Lower leg skin (tissue), 4 donors: ENCODE data around the gene SCMH1. TPM values are rescaled to one million over a fixed set of nuclear protein-coding genes. Genes with fewer than 3 reads are reported as not detected.
A peak's percentile ranks its signal among the peaks of the same experiment; 100 is the strongest.

Source experiments
- DNase-seq, 2 donors: peaks; one replicate each; pipeline ENCODE4 v3.0.0-alpha.2; 2019; ENCODE audit warnings: low spot score in 2 of 2
- H3K4me3 ChIP-seq: fragments of 200-600 bp; sonication (generic); 2 replicates; pipeline ENCODE4 v1.5.1; 2017; ENCODE audit warnings: mild to moderate bottlenecking, low read depth; ENCODE audit not compliant: poor library complexity, severe bottlenecking
- CTCF ChIP-seq, 3 donors: fragments of 450-650 bp; IDR thresholded peaks; one replicate each; pipeline ENCODE4 v1.5.1; 2016; ENCODE audit warnings: antibody characterized with exemption in 3 of 3, mild to moderate bottlenecking in 3 of 3, moderate library complexity in 2 of 3
- POLR2A ChIP-seq, 2 donors: fragments of 450-650 bp; IDR thresholded peaks; one replicate each; pipeline ENCODE4 v1.6.1; 2016 to 2017; ENCODE audit warnings: antibody characterized with exemption in 2 of 2, mild to moderate bottlenecking in 1 of 2, moderate library complexity in 1 of 2
- WGBS, 2 donors: methylation state at CpG; one replicate each; pipeline ENCODE4 v1.1.5; 2018; 5-methylcytosine and 5-hydroxymethylcytosine counted together
- intact Hi-C: fragments of 100-400 bp; cut with DNase I; formaldehyde crosslinking; loops from one replicate; pipeline ENCODE4 v1.15.0; 2023; ENCODE audit warnings: low total_unique reads
- total RNA-seq, 4 donors: library from RNA; depleted of rRNA; stranded (reverse); fragments of >200 nt; gene quantifications; one replicate each; pipeline ENCODE4 v1.1.0, GENCODE V29; 2016

SCMH1 gene
- 10 to 100 TPM in 3 of 4 donors, 1 to 10 TPM in 1; 8.9 to 30.9 (median 21.8) TPM for total RNA-seq

GRCh38 chr1:41241749-41242341 is at the start of gene SCMH1:
TSS of gene SCMH1 (minus strand) at chr1:41242306. CDS start at chr1:41186133, 56,173 bp downstream.
- H3K4me3 ChIP-seq, result peak within 1 kb of the TSS; percentile 93
- intact Hi-C loops, result no loop called here
- DNase-seq, result peak in 1 of 2 donors; percentile 89
- 1% methylated on average over 13 of the region's 85 CpGs; no CpG with 5 or more reads in 1 of the 2 donors for WGBS, 2 donors
- TF ChIP-seq POLR2A (IDR thresholded peaks at IDR 0.05), result no peak
- no peak for TF ChIP-seq CTCF (IDR thresholded peaks at IDR 0.05)

- TF ChIP-seq CTCF (IDR thresholded peaks at IDR 0.05), result no peak
- no peak overlapping the region for H3K4me3 ChIP-seq
- no peak for DNase-seq
- intact Hi-C loops, result no loop called here
- 81 to 92% methylated on average over 5 of the region's 5 CpGs for WGBS, 2 donors
These were observed 49.1 kb upstream of the SCMH1 start for GRCh38 chr1:41291195-41291594.

GRCh38 chr1:41289196-41289595 is 47.1 kb upstream of the SCMH1 start:
- TF ChIP-seq POLR2A (IDR thresholded peaks at IDR 0.05), result no peak
- TF ChIP-seq CTCF (IDR thresholded peaks at IDR 0.05), result no peak
- 97% methylated on average over 5 of the region's 5 CpGs for WGBS, 2 donors
- intact Hi-C loops, result no loop called here
- H3K4me3 ChIP-seq, result no peak overlapping the region
- no peak for DNase-seq

DNA sequence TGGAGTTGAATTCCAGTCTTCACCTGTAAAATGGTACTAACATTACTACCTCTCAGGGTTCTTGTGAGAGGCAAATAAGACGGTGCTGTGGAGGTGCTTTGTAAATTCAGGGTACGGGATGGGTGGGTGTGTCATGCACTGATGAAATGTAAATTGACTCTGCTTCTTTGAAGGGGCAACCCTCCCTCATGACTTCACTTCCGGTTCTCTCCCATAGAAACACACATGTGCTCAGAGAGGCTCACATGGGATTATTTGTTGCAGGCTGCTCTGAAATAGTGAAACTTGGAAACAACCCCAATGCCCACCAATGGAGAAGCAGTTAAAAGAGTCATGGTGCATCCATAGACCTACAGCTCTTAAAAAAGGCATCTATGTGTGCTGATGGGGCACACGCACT is 44.9 kb upstream of the SCMH1 start:
- intact Hi-C loops, result no loop called here
- no peak for DNase-seq
- no peak for TF ChIP-seq POLR2A (IDR thresholded peaks at IDR 0.05)
- no peak for TF ChIP-seq CTCF (IDR thresholded peaks at IDR 0.05)
- H3K4me3 ChIP-seq, result no peak overlapping the region
- 56 to 72% methylated on average over 4 of the region's 4 CpGs for WGBS, 2 donors

- intact Hi-C loops, result no loop called here
- no peak for DNase-seq
- no peak for TF ChIP-seq POLR2A (IDR thresholded peaks at IDR 0.05)
- no peak for TF ChIP-seq CTCF (IDR thresholded peaks at IDR 0.05)
- WGBS, 2 donors, result 69% methylated on average over 3 of the region's 3 CpGs
- H3K4me3 ChIP-seq, result no peak overlapping the region
These were observed 44.4 kb upstream of the SCMH1 start for GRCh38 chr1:41286486-41286885.

- intact Hi-C loops, result no loop called here
- 49 to 60% methylated on average over 4 of the region's 4 CpGs for whole genome bisulfite sequencing, 2 donors
- TF ChIP-seq POLR2A (IDR thresholded peaks at IDR 0.05), result no peak
- TF ChIP-seq CTCF (IDR thresholded peaks at IDR 0.05), result no peak
- no peak overlapping the region for H3K4me3 ChIP-seq
- DNase-seq, result no peak
These were observed 43.7 kb upstream of the SCMH1 start for GRCh38 chr1:41285818-41286217.
